HEK293 (cell line): ENCODE results near the gene PANX3.

Experiments
- CTCF ChIA-PET: fragments of 350-600 bp; formaldehyde crosslinking; extraction: SDS; loops from one replicate; lab custom pipeline; 2021; ENCODE audit warnings: antibody characterized with exemption; lab: Yijun Ruan, JAX
- POLR2A ChIA-PET: fragments of 300-600 bp; formaldehyde crosslinking; extraction: SDS; loops from one replicate; lab custom pipeline; 2020; ENCODE audit warnings: antibody characterized with exemption, inconsistent platforms; lab: Yijun Ruan, JAX
- H3K27ac ChIP-seq: fragments of 200-500 bp; sonication (Bioruptor generic); 2 replicates; pipeline ENCODE4 v1.5.1; 2014; ENCODE audit warnings: low read depth, low read length, control low read depth, inconsistent platforms; ENCODE audit errors: extremely low read depth
- H3K36me3 ChIP-seq, 2 experiments: fragments of 200-500 bp in 1 of 2; sonication (Bioruptor generic) in 1 of 2; 1 replicate in 1 of 2; 2 replicates in 1 of 2; pipeline ENCODE4 v1.5.1; 2014 to 2017; ENCODE audit warnings: inconsistent platforms in 2 of 2, low read length in 2 of 2; ENCODE audit not compliant: control insufficient read depth in 2 of 2, insufficient read depth in 1 of 2
- H3K4me1 ChIP-seq: fragments of 200-500 bp; sonication (Bioruptor generic); 2 replicates; pipeline ENCODE4 v1.5.1; 2014; ENCODE audit warnings: mild to moderate bottlenecking, low read length, inconsistent platforms; ENCODE audit not compliant: control insufficient read depth, insufficient read depth
- H3K4me3 ChIP-seq: 2 replicates; pipeline ENCODE4 v1.5.1; 2011; ENCODE audit warnings: low read depth, mild to moderate bottlenecking, control low read depth, low read length, moderate library complexity
- H3K9me3 ChIP-seq: fragments of 200-500 bp; sonication (Bioruptor generic); 2 replicates; pipeline ENCODE4 v1.5.1; 2014; ENCODE audit warnings: low read depth, low read length, inconsistent platforms; ENCODE audit not compliant: control insufficient read depth, insufficient read depth
- BCL11B ChIP-seq: fragments of 450-650 bp; formaldehyde crosslinking; IDR thresholded peaks from 2 replicates; pipeline ENCODE4 v1.5.1; 2016; ENCODE audit warnings: low read depth, missing biosample characterization, missing genetic modification characterization
- CTCF ChIP-seq: fragments of 450-650 bp; formaldehyde crosslinking; IDR thresholded peaks from 2 replicates; pipeline ENCODE4 v1.5.1; 2016; ENCODE audit warnings: missing biosample characterization, missing genetic modification characterization
- GLIS1 ChIP-seq: fragments of 450-650 bp; formaldehyde crosslinking; IDR thresholded peaks from 2 replicates; pipeline ENCODE4 v1.5.1; 2016; ENCODE audit warnings: missing biosample characterization, missing genetic modification characterization
- KLF7 ChIP-seq: fragments of 450-650 bp; formaldehyde crosslinking; IDR thresholded peaks from 2 replicates; pipeline ENCODE4 v1.5.1; 2016; ENCODE audit warnings: missing biosample characterization, missing genetic modification characterization, borderline replicate concordance
- YY1 ChIP-seq: fragments of 450-650 bp; formaldehyde crosslinking; IDR thresholded peaks from 2 replicates; pipeline ENCODE4 v1.5.1; 2018; ENCODE audit warnings: missing biosample characterization, missing genetic modification characterization
- YY2 ChIP-seq: fragments of 450-650 bp; formaldehyde crosslinking; IDR thresholded peaks from 2 replicates; pipeline ENCODE4 v1.5.1; 2016; ENCODE audit warnings: missing biosample characterization, missing genetic modification characterization
- ZNF140 ChIP-seq: fragments of 450-650 bp; formaldehyde crosslinking; IDR thresholded peaks from 2 replicates; pipeline ENCODE4 v1.5.1; 2016; ENCODE audit warnings: missing biosample characterization, missing genetic modification characterization
- ZNF274 ChIP-seq, 2 experiments: fragments of 200-500 bp in 1 of 2; fragments of 450-650 bp in 1 of 2; sonication (Bioruptor generic) in 1 of 2; formaldehyde crosslinking in 1 of 2; IDR thresholded peaks; 2 replicates each; pipeline versions ENCODE4 v1.5.1 to v1.6.1; 2014 to 2016; ENCODE audit warnings: borderline replicate concordance in 1 of 2, inconsistent platforms in 1 of 2, low read length in 1 of 2, missing biosample characterization in 1 of 2, missing genetic modification characterization in 1 of 2
- ZNF350 ChIP-seq: fragments of 450-650 bp; formaldehyde crosslinking; IDR thresholded peaks from 2 replicates; pipeline ENCODE4 v1.5.0; 2017; ENCODE audit warnings: missing biosample characterization, mild to moderate bottlenecking, missing genetic modification characterization
- ZNF366 ChIP-seq: fragments of 450-650 bp; formaldehyde crosslinking; conservative IDR thresholded peaks from 2 replicates; pipeline ENCODE4 v1.5.1; 2016; ENCODE audit warnings: missing biosample characterization, missing genetic modification characterization
- ZNF521 ChIP-seq: fragments of 450-650 bp; formaldehyde crosslinking; IDR thresholded peaks from 2 replicates; pipeline ENCODE4 v1.5.1; 2017; ENCODE audit warnings: missing biosample characterization, mild to moderate bottlenecking, missing genetic modification characterization
- ZNF571 ChIP-seq: fragments of 450-650 bp; formaldehyde crosslinking; IDR thresholded peaks from 2 replicates; pipeline ENCODE4 v1.5.0; 2017; ENCODE audit warnings: missing biosample characterization, missing genetic modification characterization
- ZNF626 ChIP-seq: fragments of 450-650 bp; sonication (Bioruptor Pico); formaldehyde crosslinking; IDR thresholded peaks from 2 replicates; pipeline ENCODE4 v1.5.1; 2018; ENCODE audit warnings: missing biosample characterization, missing genetic modification characterization, inconsistent platforms
- ZNF645 ChIP-seq: fragments of 450-650 bp; formaldehyde crosslinking; IDR thresholded peaks from 2 replicates; pipeline ENCODE4; 2016; ENCODE audit warnings: missing biosample characterization, missing genetic modification characterization
- ZNF677 ChIP-seq: fragments of 450-650 bp; IDR thresholded peaks from 2 replicates; pipeline ENCODE4 v1.5.0; 2018; ENCODE audit warnings: missing biosample characterization, mild to moderate bottlenecking, missing genetic modification characterization, moderate library complexity
- ZNF785 ChIP-seq: fragments of 450-650 bp; formaldehyde crosslinking; IDR thresholded peaks from 2 replicates; pipeline ENCODE4 v1.5.1; 2016; ENCODE audit warnings: missing biosample characterization, missing genetic modification characterization
- ZNF830 ChIP-seq: fragments of 450-650 bp; IDR thresholded peaks from 2 replicates; pipeline ENCODE4 v1.5.0; 2018; ENCODE audit warnings: missing biosample characterization, missing genetic modification characterization, low read depth, mild to moderate bottlenecking, moderate library complexity
- TF ChIP-seq, protein P1 (sequence below): fragments of 450-650 bp; formaldehyde crosslinking; IDR thresholded peaks from 2 replicates; pipeline ENCODE4 v1.5.1; 2016; ENCODE audit warnings: missing biosample characterization, missing genetic modification characterization
- TF ChIP-seq, protein P2 (sequence below): fragments of 450-650 bp; formaldehyde crosslinking; IDR thresholded peaks from 2 replicates; pipeline ENCODE4 v1.5.1; 2016; ENCODE audit warnings: missing biosample characterization, missing genetic modification characterization
- TF ChIP-seq, protein P3 (sequence below): fragments of 450-650 bp; formaldehyde crosslinking; IDR thresholded peaks from 2 replicates; pipeline ENCODE4 v1.5.1; 2016; ENCODE audit warnings: missing biosample characterization, missing genetic modification characterization

The PANX3 gene

GRCh38 chr11:124657904-124658303 is 46.7 kb downstream of the PANX3 start:
- ChIA-PET CTCF (no interaction called here), POLR2A (no interaction called here)
- Histone ChIP-seq H3K4me1 (no peaks in the 10 kb centered on the region), H3K36me3 (no peaks in the 10 kb centered on the region), H3K27ac (no peak overlapping the region), H3K9me3 (no peaks in the 10 kb centered on the region), H3K4me3 (no peak overlapping the region)
- TF ChIP-seq, protein P1, sequence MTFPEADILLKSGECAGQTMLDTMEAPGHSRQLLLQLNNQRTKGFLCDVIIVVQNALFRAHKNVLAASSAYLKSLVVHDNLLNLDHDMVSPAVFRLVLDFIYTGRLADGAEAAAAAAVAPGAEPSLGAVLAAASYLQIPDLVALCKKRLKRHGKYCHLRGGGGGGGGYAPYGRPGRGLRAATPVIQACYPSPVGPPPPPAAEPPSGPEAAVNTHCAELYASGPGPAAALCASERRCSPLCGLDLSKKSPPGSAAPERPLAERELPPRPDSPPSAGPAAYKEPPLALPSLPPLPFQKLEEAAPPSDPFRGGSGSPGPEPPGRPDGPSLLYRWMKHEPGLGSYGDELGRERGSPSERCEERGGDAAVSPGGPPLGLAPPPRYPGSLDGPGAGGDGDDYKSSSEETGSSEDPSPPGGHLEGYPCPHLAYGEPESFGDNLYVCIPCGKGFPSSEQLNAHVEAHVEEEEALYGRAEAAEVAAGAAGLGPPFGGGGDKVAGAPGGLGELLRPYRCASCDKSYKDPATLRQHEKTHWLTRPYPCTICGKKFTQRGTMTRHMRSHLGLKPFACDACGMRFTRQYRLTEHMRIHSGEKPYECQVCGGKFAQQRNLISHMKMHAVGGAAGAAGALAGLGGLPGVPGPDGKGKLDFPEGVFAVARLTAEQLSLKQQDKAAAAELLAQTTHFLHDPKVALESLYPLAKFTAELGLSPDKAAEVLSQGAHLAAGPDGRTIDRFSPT (tag by site-specific recombination) = no peak
- TF ChIP-seq CTCF (no peak), BCL11B (tag by site-specific recombination) (no peak), ZNF645 (tag by site-specific recombination) (no peak)
- TF ChIP-seq, protein P2, sequence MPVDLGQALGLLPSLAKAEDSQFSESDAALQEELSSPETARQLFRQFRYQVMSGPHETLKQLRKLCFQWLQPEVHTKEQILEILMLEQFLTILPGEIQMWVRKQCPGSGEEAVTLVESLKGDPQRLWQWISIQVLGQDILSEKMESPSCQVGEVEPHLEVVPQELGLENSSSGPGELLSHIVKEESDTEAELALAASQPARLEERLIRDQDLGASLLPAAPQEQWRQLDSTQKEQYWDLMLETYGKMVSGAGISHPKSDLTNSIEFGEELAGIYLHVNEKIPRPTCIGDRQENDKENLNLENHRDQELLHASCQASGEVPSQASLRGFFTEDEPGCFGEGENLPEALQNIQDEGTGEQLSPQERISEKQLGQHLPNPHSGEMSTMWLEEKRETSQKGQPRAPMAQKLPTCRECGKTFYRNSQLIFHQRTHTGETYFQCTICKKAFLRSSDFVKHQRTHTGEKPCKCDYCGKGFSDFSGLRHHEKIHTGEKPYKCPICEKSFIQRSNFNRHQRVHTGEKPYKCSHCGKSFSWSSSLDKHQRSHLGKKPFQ = no peak

- CTCF ChIA-PET = no interaction called here
- Histone ChIP-seq H3K9me3 (no peaks in the 10 kb centered on the region), H3K36me3 (no peaks in the 10 kb centered on the region), H3K4me1 (no peaks in the 10 kb centered on the region), H3K4me3 (no peak overlapping the region), H3K27ac (no peak overlapping the region)
- POLR2A ChIA-PET = no interaction called here
- TF ChIP-seq ZNF274 (IDR thresholded peaks at IDR 0.05; ENCODE audit: low read length) = no peak
- TF ChIP-seq ZNF274 (tag by site-specific recombination; IDR thresholded peaks at IDR 0.05; ENCODE audit: borderline replicate concordance) = no peak
- TF ChIP-seq ZNF366 = no peak
- TF ChIP-seq ZNF521 = no peak
- TF ChIP-seq ZNF677 (tag by site-specific recombination) = no peak
- no peak for TF ChIP-seq KLF7 (tag by site-specific recombination)
- TF ChIP-seq, protein P3, sequence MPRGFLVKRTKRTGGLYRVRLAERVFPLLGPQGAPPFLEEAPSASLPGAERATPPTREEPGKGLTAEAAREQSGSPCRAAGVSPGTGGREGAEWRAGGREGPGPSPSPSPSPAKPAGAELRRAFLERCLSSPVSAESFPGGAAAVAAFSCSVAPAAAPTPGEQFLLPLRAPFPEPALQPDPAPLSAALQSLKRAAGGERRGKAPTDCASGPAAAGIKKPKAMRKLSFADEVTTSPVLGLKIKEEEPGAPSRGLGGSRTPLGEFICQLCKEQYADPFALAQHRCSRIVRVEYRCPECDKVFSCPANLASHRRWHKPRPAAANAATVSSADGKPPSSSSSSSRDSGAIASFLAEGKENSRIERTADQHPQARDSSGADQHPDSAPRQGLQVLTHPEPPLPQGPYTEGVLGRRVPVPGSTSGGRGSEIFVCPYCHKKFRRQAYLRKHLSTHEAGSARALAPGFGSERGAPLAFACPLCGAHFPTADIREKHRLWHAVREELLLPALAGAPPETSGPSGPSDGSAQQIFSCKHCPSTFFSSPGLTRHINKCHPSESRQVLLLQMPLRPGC (tag by site-specific recombination) = no peak
- no peak for TF ChIP-seq ZNF571 (tag by site-specific recombination)
- TF ChIP-seq ZNF626 (tag by site-specific recombination) = no peak
- no peak for TF ChIP-seq ZNF350 (tag by site-specific recombination)
- TF ChIP-seq YY2 (tag by site-specific recombination) = no peak
- no peak for TF ChIP-seq GLIS1 (tag by site-specific recombination)
- TF ChIP-seq YY1 (tag by site-specific recombination) = no peak
- no peak for TF ChIP-seq ZNF785
- TF ChIP-seq, protein P2 = no peak
- no peak for TF ChIP-seq ZNF830 (tag by site-specific recombination)
- TF ChIP-seq ZNF140 = no peak
Measured at GRCh38 chr11:124658501-124658900, 47.3 kb downstream of the PANX3 start.
